ENCODE results near the gene DLG4. TPM values are rescaled to one million over a fixed set of nuclear protein-coding genes. Genes with fewer than 3 reads are reported as not detected.

Gene DLG4
- total and polyA plus RNA-seq, 2 experiments from 2014 or later, result 2.9 to 10.7 TPM

DNA sequence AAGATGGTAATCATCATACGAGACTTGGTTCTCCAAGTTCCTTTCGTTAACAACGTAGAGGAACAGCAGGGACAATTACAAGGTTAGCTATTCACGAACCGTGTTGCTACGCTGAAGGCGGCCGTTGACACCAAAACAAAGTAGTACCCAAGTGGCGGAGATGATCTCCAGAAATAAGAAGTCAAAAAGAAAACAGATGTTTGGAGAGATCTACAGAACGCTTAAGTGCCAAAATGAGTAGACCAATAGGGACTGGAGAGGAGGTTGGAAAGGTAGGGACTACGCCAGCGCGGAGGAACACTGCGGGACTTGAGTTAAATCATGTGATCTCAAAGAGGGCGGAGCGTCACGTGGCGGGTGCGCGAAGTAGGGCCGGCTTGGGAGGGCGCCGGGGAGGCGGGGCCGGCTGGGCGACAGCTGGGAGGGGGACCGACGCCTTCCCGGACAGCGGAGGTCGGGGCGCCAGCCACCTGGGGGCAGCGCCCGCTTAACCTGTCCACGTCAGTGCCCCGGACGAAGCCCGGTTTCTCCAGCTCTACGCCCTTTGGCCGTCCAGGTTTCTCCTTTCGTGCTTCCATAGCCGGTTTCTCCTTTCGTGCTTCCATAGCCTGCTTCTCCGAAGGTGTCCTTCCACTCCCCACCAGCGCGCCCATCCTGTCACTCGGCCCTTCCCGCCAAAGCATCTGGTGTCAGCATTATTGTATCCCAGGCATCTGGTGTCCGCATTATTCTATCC is 23.2 kb upstream of the DLG4 start:
- 3% methylated on average over 42 of the region's 49 CpGs for WGBS (ENCODE audit: low lambda C conversion rate, missing lambda C conversion rate)

DNA sequence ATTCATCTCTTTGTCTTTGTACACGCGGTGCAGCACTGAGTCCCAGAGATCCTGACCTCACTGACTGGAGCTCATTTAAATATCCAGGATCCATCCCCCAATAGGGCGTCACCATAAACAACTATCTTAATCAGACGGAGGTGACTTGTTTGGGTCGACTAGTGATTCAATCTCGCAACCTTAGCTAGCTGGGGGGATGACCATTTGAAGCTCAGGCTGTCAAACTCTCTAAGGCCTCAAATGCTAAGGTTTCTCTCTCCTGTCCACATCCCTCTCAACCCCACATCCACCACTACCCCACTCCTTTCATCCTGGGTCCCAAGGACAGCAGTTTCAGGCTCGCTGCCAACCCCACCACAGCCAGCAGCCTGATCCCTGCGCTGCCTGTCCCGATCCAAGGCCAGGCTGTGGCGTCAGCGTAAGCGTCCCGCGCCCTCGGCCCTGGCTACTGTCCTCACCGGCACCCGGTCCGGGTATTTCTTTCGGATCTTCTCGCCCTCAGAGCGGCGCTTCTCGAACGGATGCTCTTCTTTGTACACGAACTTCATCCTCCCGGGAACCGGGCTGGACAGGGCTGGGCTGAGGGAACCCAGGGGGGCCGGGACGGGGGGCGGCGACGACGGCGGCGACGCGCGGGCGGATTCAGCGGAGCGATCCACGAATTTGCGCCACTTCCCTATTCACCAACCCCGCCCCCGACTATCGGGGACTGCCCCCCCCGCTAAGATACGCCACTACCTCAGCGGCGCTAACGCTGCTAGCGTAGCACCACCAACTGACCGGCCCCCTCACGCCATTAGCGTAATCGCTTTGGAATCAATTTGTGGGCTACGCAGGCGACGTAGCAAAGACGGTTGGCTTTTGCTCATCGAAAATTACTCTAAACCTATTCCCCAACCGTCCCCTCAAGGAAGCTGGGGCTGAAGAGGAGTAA is 22.4 kb upstream of the DLG4 start, which contains the start of gene GABARAP:
Gene GABARAP (minus strand): TSS at position 667 of the 934 bp plus-strand sequence. CDS start 119 bp downstream, at position 548.
- TF ChIP-seq, protein P1, sequence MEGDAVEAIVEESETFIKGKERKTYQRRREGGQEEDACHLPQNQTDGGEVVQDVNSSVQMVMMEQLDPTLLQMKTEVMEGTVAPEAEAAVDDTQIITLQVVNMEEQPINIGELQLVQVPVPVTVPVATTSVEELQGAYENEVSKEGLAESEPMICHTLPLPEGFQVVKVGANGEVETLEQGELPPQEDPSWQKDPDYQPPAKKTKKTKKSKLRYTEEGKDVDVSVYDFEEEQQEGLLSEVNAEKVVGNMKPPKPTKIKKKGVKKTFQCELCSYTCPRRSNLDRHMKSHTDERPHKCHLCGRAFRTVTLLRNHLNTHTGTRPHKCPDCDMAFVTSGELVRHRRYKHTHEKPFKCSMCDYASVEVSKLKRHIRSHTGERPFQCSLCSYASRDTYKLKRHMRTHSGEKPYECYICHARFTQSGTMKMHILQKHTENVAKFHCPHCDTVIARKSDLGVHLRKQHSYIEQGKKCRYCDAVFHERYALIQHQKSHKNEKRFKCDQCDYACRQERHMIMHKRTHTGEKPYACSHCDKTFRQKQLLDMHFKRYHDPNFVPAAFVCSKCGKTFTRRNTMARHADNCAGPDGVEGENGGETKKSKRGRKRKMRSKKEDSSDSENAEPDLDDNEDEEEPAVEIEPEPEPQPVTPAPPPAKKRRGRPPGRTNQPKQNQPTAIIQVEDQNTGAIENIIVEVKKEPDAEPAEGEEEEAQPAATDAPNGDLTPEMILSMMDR (IDR thresholded peaks at IDR 0.05; ENCODE audit: poor library complexity), result no peak
- no peak for TF ChIP-seq EZH2 (IDR thresholded peaks at IDR 0.05; ENCODE audit: borderline replicate concordance)
- no peak for TF ChIP-seq EZH2phosphoT487 (IDR thresholded peaks at IDR 0.05; ENCODE audit: low read depth, severe bottlenecking, unreplicated experiment)
- Histone ChIP-seq H3K4me3 (peak within 1 kb of the TSS; percentile 61), H3K36me3 (replicated peaks; ENCODE audit: insufficient read depth, low read depth) (no peaks in the 10 kb centered on the region), H3K79me2 (peaks cover 59% of the 10 kb centered on the region), H3K4me2 (peak within 1 kb of the TSS; percentile 85), H3K27me3 (no peaks in the 10 kb centered on the region), H3K9me3 (ENCODE audit: low read depth) (no peaks in the 10 kb centered on the region), H3K4me1 (ENCODE audit: insufficient read depth) (peaks cover 17% of the 10 kb centered on the region), H3K27ac (peak within 1 kb of the TSS; percentile 97), H4K20me1 (ENCODE audit: insufficient read depth, poor library complexity, severe bottlenecking) (no peaks in the 10 kb centered on the region), H2AFZ (peak within 1 kb of the TSS; percentile 38), H3K9me2 (replicated peaks; ENCODE audit: insufficient read depth) (no peaks in the 10 kb centered on the region)
- WGBS (ENCODE audit: low lambda C conversion rate, missing lambda C conversion rate), result under 1% methylated on average over 43 of the region's 62 CpGs
- DNase-seq (ENCODE audit: low spot score), result peak; percentile 96

More for the DNA sequence above, 23.2 kb upstream of the DLG4 start:
- no peaks in the 10 kb centered on the region for H3K9me2 ChIP-seq (replicated peaks; ENCODE audit: insufficient read depth)
- H3K4me2 ChIP-seq, result peak overlapping the region; percentile 74
- no peaks in the 10 kb centered on the region for H3K36me3 ChIP-seq (replicated peaks; ENCODE audit: insufficient read depth, low read depth)
- peak overlapping the region; percentile 97 for H3K27ac ChIP-seq
- H4K20me1 ChIP-seq (ENCODE audit: insufficient read depth, poor library complexity, severe bottlenecking), result no peaks in the 10 kb centered on the region
- H2AFZ ChIP-seq, result peak overlapping the region; percentile 38
- H3K9me3 ChIP-seq (ENCODE audit: low read depth), result no peaks in the 10 kb centered on the region
- peak overlapping the region; percentile 38 for H3K4me3 ChIP-seq
- H3K79me2 ChIP-seq, result peaks cover 59% of the 10 kb centered on the region
- no peaks in the 10 kb centered on the region for H3K27me3 ChIP-seq
- peak; percentile 98 for DNase-seq (ENCODE audit: low spot score)
- peaks cover 15% of the 10 kb centered on the region for H3K4me1 ChIP-seq (ENCODE audit: insufficient read depth)
- TF ChIP-seq EZH2 (IDR thresholded peaks at IDR 0.05; ENCODE audit: borderline replicate concordance), result no peak
- TF ChIP-seq, protein P1 (IDR thresholded peaks at IDR 0.05; ENCODE audit: poor library complexity), result no peak
- no peak for TF ChIP-seq EZH2phosphoT487 (IDR thresholded peaks at IDR 0.05; ENCODE audit: low read depth, severe bottlenecking, unreplicated experiment)

DNA sequence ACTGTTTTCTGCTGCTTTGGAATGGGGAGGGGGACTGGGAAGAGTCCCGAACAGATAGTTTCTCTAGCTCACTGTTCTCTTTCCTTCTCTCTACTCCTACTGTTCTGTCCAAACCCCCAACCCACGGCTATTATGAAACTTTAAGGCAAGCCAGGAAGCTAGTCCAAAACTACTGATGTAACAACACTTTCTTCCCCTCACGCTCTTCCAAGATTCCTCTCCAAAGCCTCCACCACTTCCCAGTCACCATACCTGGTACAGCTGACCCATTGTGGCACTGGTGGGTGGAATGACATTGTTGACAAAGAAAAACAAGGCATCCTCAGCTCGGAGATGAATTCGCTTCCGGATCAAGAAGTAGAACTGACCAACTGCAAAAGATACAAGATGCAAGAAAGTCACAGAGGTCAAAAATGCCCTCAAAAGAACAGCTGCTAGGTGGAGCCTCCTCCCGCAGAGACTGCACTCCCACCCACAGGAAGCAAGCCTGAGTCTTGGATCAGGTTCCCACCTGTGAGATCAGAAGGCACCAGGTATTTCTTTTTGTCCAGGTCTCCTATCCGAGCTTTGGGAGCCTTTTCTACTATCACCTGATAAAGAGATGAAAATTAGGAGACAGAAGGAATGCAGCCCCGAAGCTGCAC is 21.6 kb upstream of the DLG4 start:
- Histone ChIP-seq H3K27me3 (no peaks in the 10 kb centered on the region), H3K4me1 (ENCODE audit: insufficient read depth) (peaks cover 21% of the 10 kb centered on the region), H3K36me3 (replicated peaks; ENCODE audit: insufficient read depth, low read depth) (no peaks in the 10 kb centered on the region), H3K9me2 (replicated peaks; ENCODE audit: insufficient read depth) (no peaks in the 10 kb centered on the region), H3K4me2 (peak overlapping the region; percentile 85), H4K20me1 (ENCODE audit: insufficient read depth, poor library complexity, severe bottlenecking) (no peaks in the 10 kb centered on the region), H3K9me3 (ENCODE audit: low read depth) (no peaks in the 10 kb centered on the region), H3K27ac (peak overlapping the region; percentile 97), H2AFZ (no peak overlapping the region), H3K4me3 (peak overlapping the region; percentile 61), H3K79me2 (peaks cover 59% of the 10 kb centered on the region)
- 39% methylated on average over 9 of the region's 9 CpGs for WGBS (ENCODE audit: low lambda C conversion rate, missing lambda C conversion rate)
- TF ChIP-seq, protein P1 (IDR thresholded peaks at IDR 0.05; ENCODE audit: poor library complexity), result no peak
- TF ChIP-seq EZH2 (IDR thresholded peaks at IDR 0.05; ENCODE audit: borderline replicate concordance) (no peak), EZH2phosphoT487 (IDR thresholded peaks at IDR 0.05; ENCODE audit: low read depth, severe bottlenecking, unreplicated experiment) (no peak)
- DNase-seq (ENCODE audit: low spot score), result no peak

Measured in hepatocyte (in vitro differentiated cells).